IMR-90 (cell line): Measurements from ENCODE around the gene HACD4. TPM values are rescaled to one million over a fixed set of nuclear protein-coding genes. Genes with fewer than 3 reads are reported as not detected.

Experiments used
- ATAC-seq: fragments of 200-7000 bp; cut with Tn5 transposase; 2 replicates; pipeline ENCODE4 v1.9.1; 2020; ENCODE audit warnings: low read depth, mild to moderate bottlenecking, moderate library complexity
- BruUV-seq: library from RNA; stranded (reverse); fragments of 400-500 nt; replicated peaks from 2 replicates; lab custom pipeline; 2021; lab: Mats Ljungman, UMichigan
- CTCF ChIA-PET: fragments of 300-600 bp; formaldehyde crosslinking; extraction: SDS; loops from one replicate; lab custom pipeline; 2021; ENCODE audit warnings: antibody characterized with exemption; lab: Yijun Ruan, JAX
- POLR2A ChIA-PET: fragments of 300-600 bp; sonication (Branson Sonifier 250); formaldehyde crosslinking; loops from one replicate; lab custom pipeline; 2022; ENCODE audit warnings: antibody characterized with exemption; ENCODE audit not compliant: unreplicated experiment; lab: Charles Lee
- DNase-seq: peaks from one replicate; pipeline ENCODE4 v3.0.0; 2013
- H2AFZ ChIP-seq: replicated peaks from 2 replicates; pipeline ENCODE3; 2013; ENCODE audit warnings: low read length, mild to moderate bottlenecking; ENCODE audit not compliant: poor library complexity
- H2AK5ac ChIP-seq: 2 replicates; pipeline ENCODE4 v1.6.1; 2013; ENCODE audit warnings: low read depth, low read length, inconsistent platforms
- H2AK9ac ChIP-seq: replicated peaks from 2 replicates; pipeline ENCODE3; 2013; ENCODE audit warnings: mild to moderate bottlenecking, low read depth, low read length, moderate library complexity; ENCODE audit not compliant: poor library complexity
- H2BK120ac ChIP-seq: 2 replicates; pipeline ENCODE4 v1.6.1; 2013; ENCODE audit warnings: low read depth, low read length, inconsistent platforms
- H2BK15ac ChIP-seq: 3 replicates; pipeline ENCODE4 v1.6.1; 2013; ENCODE audit warnings: low read depth, low read length, inconsistent platforms
- H2BK20ac ChIP-seq: 2 replicates; pipeline ENCODE4 v1.6.1; 2013; ENCODE audit warnings: low read depth, mild to moderate bottlenecking, inconsistent platforms, low read length, moderate library complexity
- H2BK5ac ChIP-seq: 2 replicates; pipeline ENCODE4 v1.6.1; 2013; ENCODE audit warnings: mild to moderate bottlenecking, low read depth, low read length, inconsistent platforms; ENCODE audit not compliant: poor library complexity, severe bottlenecking
- H3K14ac ChIP-seq: replicated peaks from 2 replicates; pipeline ENCODE4 v1.6.1; 2013; ENCODE audit warnings: low read depth, low read length, inconsistent platforms
- H3K18ac ChIP-seq: 2 replicates; pipeline ENCODE4 v1.6.1; 2013; ENCODE audit warnings: low read depth, low read length, control low read depth
- H3K23ac ChIP-seq: 2 replicates; pipeline ENCODE4 v1.6.1; 2013; ENCODE audit warnings: low read depth, low read length, inconsistent platforms
- H3K27ac ChIP-seq: 2 replicates; pipeline ENCODE4 v1.5.1; 2013; ENCODE audit warnings: mild to moderate bottlenecking, control low read depth, low read length; ENCODE audit not compliant: insufficient read depth
- H3K27me3 ChIP-seq: 2 replicates; pipeline ENCODE4 v1.6.1; 2013; ENCODE audit warnings: low read length; ENCODE audit not compliant: control insufficient read depth, insufficient read depth
- H3K36me3 ChIP-seq: 2 replicates; pipeline ENCODE4 v1.6.1; 2013; ENCODE audit warnings: low read length, mixed read lengths; ENCODE audit not compliant: control insufficient read depth, insufficient read depth
- H3K4ac ChIP-seq: 2 replicates; pipeline ENCODE4 v1.6.1; 2013; ENCODE audit warnings: low read depth, low read length, inconsistent platforms
- H3K4me1 ChIP-seq: 2 replicates; pipeline ENCODE4 v1.6.1; 2013; ENCODE audit warnings: low read length, mixed read lengths; ENCODE audit not compliant: control insufficient read depth, insufficient read depth
- H3K4me2 ChIP-seq: 2 replicates; pipeline ENCODE4 v1.6.1; 2013; ENCODE audit warnings: low read depth, mild to moderate bottlenecking, control low read depth, low read length, moderate library complexity
- H3K4me3 ChIP-seq: 2 replicates; pipeline ENCODE4 v1.5.1; 2013; ENCODE audit warnings: low read depth, mild to moderate bottlenecking, control low read depth, low read length, moderate library complexity; ENCODE audit not compliant: insufficient read depth
- H3K56ac ChIP-seq: 2 replicates; pipeline ENCODE4 v1.6.1; 2013; ENCODE audit warnings: low read length, inconsistent platforms; ENCODE audit not compliant: insufficient read depth; ENCODE audit errors: extremely low read depth
- H3K79me1 ChIP-seq, 2 experiments: 2 replicates each; pipeline ENCODE4 v1.6.1; 2013; ENCODE audit warnings: low read length in 2 of 2, inconsistent platforms in 1 of 2, low read depth in 1 of 2
- H3K9ac ChIP-seq: 2 replicates; pipeline ENCODE4 v1.6.1; 2013; ENCODE audit warnings: low read depth, low read length, control low read depth
- H3K9me1 ChIP-seq: 2 replicates; pipeline ENCODE4 v1.6.1; 2013; ENCODE audit warnings: low read length, inconsistent platforms; ENCODE audit not compliant: insufficient read depth
- H3K9me3 ChIP-seq: 2 replicates; pipeline ENCODE4 v1.6.1; 2013; ENCODE audit warnings: low read length; ENCODE audit not compliant: control insufficient read depth, insufficient read depth
- H4K20me1 ChIP-seq: 2 replicates; pipeline ENCODE4 v1.6.1; 2013; ENCODE audit warnings: low read length, inconsistent platforms; ENCODE audit not compliant: insufficient read depth
- H4K5ac ChIP-seq: 2 replicates; pipeline ENCODE4 v1.6.1; 2013; ENCODE audit warnings: mild to moderate bottlenecking, low read depth, low read length, control low read depth
- H4K8ac ChIP-seq, 2 experiments: 2 replicates each; pipeline ENCODE4 v1.6.1; 2013; ENCODE audit warnings: low read depth in 2 of 2, low read length in 2 of 2, control low read depth in 1 of 2, inconsistent platforms in 1 of 2
- H4K91ac ChIP-seq: 2 replicates; pipeline ENCODE4 v1.6.1; 2013; ENCODE audit warnings: low read depth, low read length, inconsistent platforms; ENCODE audit not compliant: insufficient read depth
- BHLHE40 ChIP-seq: fragments of 150-350 bp; IDR thresholded peaks from 2 replicates; pipeline ENCODE4 v1.6.1; 2016; ENCODE audit warnings: mild to moderate bottlenecking, low read depth, low read length
- CEBPB ChIP-seq: IDR thresholded peaks from 2 replicates; pipeline ENCODE4 v1.6.1; 2012; ENCODE audit warnings: low read depth, low read length, improper control_type of control experiment
- CHD1 ChIP-seq: IDR thresholded peaks from 2 replicates; pipeline ENCODE4 v1.6.1; 2012; ENCODE audit warnings: low read depth, low read length, improper control_type of control experiment
- FOS ChIP-seq: fragments of 150-350 bp; IDR thresholded peaks from 2 replicates; pipeline ENCODE4 v1.6.1; 2016; ENCODE audit warnings: low read depth, low read length
- MAFK ChIP-seq: IDR thresholded peaks from 2 replicates; pipeline ENCODE4 v1.6.1; 2012; ENCODE audit warnings: low read depth, low read length, improper control_type of control experiment
- MAZ ChIP-seq: IDR thresholded peaks from 2 replicates; pipeline ENCODE4 v1.6.1; 2012; ENCODE audit warnings: low read depth, mild to moderate bottlenecking, low read length, improper control_type of control experiment, moderate library complexity, borderline replicate concordance
- MXI1 ChIP-seq: IDR thresholded peaks from 2 replicates; pipeline ENCODE4 v1.6.1; 2012; ENCODE audit warnings: low read depth, mild to moderate bottlenecking, low read length, moderate library complexity, borderline replicate concordance
- NFE2L2 ChIP-seq: fragments of 150-350 bp; IDR thresholded peaks from 2 replicates; pipeline ENCODE4 v1.6.1; 2016; ENCODE audit warnings: low read depth, mild to moderate bottlenecking, low read length
- POLR2A ChIP-seq: IDR thresholded peaks from 2 replicates; pipeline ENCODE4 v1.6.1; 2012; ENCODE audit warnings: mild to moderate bottlenecking, low read depth, low read length
- RAD21 ChIP-seq: IDR thresholded peaks from 2 replicates; pipeline ENCODE4 v1.6.1; 2012; ENCODE audit warnings: low read length, improper control_type of control experiment
- RCOR1 ChIP-seq: IDR thresholded peaks from 2 replicates; pipeline ENCODE4 v1.6.1; 2012; ENCODE audit warnings: mild to moderate bottlenecking, low read length, improper control_type of control experiment; ENCODE audit not compliant: insufficient replicate concordance
- RFX5 ChIP-seq: IDR thresholded peaks from 2 replicates; pipeline ENCODE4 v1.8.0; 2012; ENCODE audit warnings: low read depth, mild to moderate bottlenecking, low read length, moderate library complexity
- SMC3 ChIP-seq: fragments of 150-350 bp; IDR thresholded peaks from 2 replicates; pipeline ENCODE4 v1.6.1; 2016; ENCODE audit warnings: low read depth, mild to moderate bottlenecking, antibody characterized with exemption, low read length, moderate library complexity
- WGBS, 2 experiments: methylation state at CpG; one replicate each; pipeline versions ENCODE4 v1.1.5 to v1.1.7; 2013; ENCODE audit warnings: missing lambda C conversion rate in 2 of 2; ENCODE audit not compliant: insufficient read length in 1 of 2; ENCODE audit errors: extremely low coverage in 2 of 2; 5-methylcytosine and 5-hydroxymethylcytosine counted together
- dilution Hi-C: fragments of 300-500 bp; cut with HindIII; formaldehyde crosslinking; loops from one replicate; pipeline ENCODE4 v1.14.3; 2018; ENCODE audit warnings: low sequenced_read_pairs; ENCODE audit not compliant: unreplicated experiment
- in situ Hi-C: fragments of 300-500 bp; cut with MboI; formaldehyde crosslinking; loops from 3 replicates; pipeline ENCODE4 v1.14.3; 2019; ENCODE audit warnings: low sequenced_read_pairs, inconsistent platforms, mixed read lengths
- intact Hi-C: fragments of 100-400 bp; cut with micrococcal nuclease; formaldehyde crosslinking; loops from 2 replicates; pipeline ENCODE4 v1.10.0; 2022
- polyA plus RNA-seq, 3 experiments: library from polyadenylated mRNA; depleted of rRNA; stranded (reverse); fragments of >200 nt; gene quantifications; 2 replicates each; pipeline ENCODE4 v1.2.3, GENCODE V29; 2012; ENCODE audit warnings: low replicate concordance in 1 of 3
- total RNA-seq: library from RNA; depleted of rRNA; stranded (reverse); fragments of >200 nt; gene quantifications from 2 replicates; pipeline ENCODE4 v1.2.3, GENCODE V29; 2012
- TF ChIP-seq, protein P1 (sequence below): conservative IDR thresholded peaks from 2 replicates; pipeline ENCODE4 v1.5.1; 2012; ENCODE audit warnings: mild to moderate bottlenecking, low read depth, low read length, improper control_type of control experiment
- TF ChIP-seq, protein P2 (sequence below): fragments of 150-350 bp; IDR thresholded peaks from 2 replicates; pipeline ENCODE4 v1.6.1; 2017; ENCODE audit warnings: mild to moderate bottlenecking, antibody characterized with exemption, low read length, low read depth
- TF ChIP-seq, protein P3 (sequence below): fragments of 150-350 bp; IDR thresholded peaks from 2 replicates; pipeline ENCODE4 v1.6.1; 2016; ENCODE audit warnings: low read depth, mild to moderate bottlenecking, low read length, moderate library complexity, borderline replicate concordance

HACD4 gene
- total and polyA plus RNA-seq, 2 of the 4 experiments (the other 2 are of a cell fraction): 1.9 to 2.2 TPM

- no peaks in the 10 kb centered on the region for H4K20me1 ChIP-seq
- dilution Hi-C loops: no loop called here
- in situ Hi-C loops: no loop called here
Observed at GRCh38 chr9:21047281-21047691, 15.8 kb upstream of the HACD4 start.

More at GRCh38 chr9:21047281-21047691, 15.8 kb upstream of the HACD4 start:
- H3K27ac ChIP-seq: no peak overlapping the region
- H3K4ac ChIP-seq: no peak overlapping the region
- H2AK5ac ChIP-seq: no peak overlapping the region
- no peak overlapping the region for H2BK20ac ChIP-seq
- H2BK5ac ChIP-seq: no peak overlapping the region
- no peak overlapping the region for H3K14ac ChIP-seq
- no peak overlapping the region for H3K23ac ChIP-seq
- DNase-seq (no peak), ATAC-seq (no peak)
- no peak for TF ChIP-seq FOS
- TF ChIP-seq CEBPB: no peak
- no peak for TF ChIP-seq POLR2A
- no peak for TF ChIP-seq CHD1
- no peak for TF ChIP-seq MXI1
- TF ChIP-seq BHLHE40: no peak
- TF ChIP-seq SMC3: no peak
- TF ChIP-seq RFX5: no peak
- TF ChIP-seq, protein P1, sequence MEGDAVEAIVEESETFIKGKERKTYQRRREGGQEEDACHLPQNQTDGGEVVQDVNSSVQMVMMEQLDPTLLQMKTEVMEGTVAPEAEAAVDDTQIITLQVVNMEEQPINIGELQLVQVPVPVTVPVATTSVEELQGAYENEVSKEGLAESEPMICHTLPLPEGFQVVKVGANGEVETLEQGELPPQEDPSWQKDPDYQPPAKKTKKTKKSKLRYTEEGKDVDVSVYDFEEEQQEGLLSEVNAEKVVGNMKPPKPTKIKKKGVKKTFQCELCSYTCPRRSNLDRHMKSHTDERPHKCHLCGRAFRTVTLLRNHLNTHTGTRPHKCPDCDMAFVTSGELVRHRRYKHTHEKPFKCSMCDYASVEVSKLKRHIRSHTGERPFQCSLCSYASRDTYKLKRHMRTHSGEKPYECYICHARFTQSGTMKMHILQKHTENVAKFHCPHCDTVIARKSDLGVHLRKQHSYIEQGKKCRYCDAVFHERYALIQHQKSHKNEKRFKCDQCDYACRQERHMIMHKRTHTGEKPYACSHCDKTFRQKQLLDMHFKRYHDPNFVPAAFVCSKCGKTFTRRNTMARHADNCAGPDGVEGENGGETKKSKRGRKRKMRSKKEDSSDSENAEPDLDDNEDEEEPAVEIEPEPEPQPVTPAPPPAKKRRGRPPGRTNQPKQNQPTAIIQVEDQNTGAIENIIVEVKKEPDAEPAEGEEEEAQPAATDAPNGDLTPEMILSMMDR: no peak
- no peak for TF ChIP-seq RCOR1
- TF ChIP-seq MAFK: no peak
- TF ChIP-seq, protein P2, sequence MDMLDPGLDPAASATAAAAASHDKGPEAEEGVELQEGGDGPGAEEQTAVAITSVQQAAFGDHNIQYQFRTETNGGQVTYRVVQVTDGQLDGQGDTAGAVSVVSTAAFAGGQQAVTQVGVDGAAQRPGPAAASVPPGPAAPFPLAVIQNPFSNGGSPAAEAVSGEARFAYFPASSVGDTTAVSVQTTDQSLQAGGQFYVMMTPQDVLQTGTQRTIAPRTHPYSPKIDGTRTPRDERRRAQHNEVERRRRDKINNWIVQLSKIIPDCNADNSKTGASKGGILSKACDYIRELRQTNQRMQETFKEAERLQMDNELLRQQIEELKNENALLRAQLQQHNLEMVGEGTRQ: no peak
- TF ChIP-seq, protein P3, sequence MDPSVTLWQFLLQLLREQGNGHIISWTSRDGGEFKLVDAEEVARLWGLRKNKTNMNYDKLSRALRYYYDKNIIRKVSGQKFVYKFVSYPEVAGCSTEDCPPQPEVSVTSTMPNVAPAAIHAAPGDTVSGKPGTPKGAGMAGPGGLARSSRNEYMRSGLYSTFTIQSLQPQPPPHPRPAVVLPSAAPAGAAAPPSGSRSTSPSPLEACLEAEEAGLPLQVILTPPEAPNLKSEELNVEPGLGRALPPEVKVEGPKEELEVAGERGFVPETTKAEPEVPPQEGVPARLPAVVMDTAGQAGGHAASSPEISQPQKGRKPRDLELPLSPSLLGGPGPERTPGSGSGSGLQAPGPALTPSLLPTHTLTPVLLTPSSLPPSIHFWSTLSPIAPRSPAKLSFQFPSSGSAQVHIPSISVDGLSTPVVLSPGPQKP: no peak
- no peak for TF ChIP-seq NFE2L2
- no peak for TF ChIP-seq RAD21
- TF ChIP-seq MAZ: no peak
- H3K36me3 ChIP-seq: no peaks in the 10 kb centered on the region
- no peak overlapping the region for H3K18ac ChIP-seq
- H3K4me2 ChIP-seq: no peak overlapping the region
- no peak overlapping the region for H4K8ac ChIP-seq
- no peak overlapping the region for H2AFZ ChIP-seq
- no TSS peak for BruUV-seq
- no peak overlapping the region for H4K91ac ChIP-seq
- 40% methylated on average over 1 of the region's 2 CpGs; no CpG with 5 or more reads in 1 of the 2 experiments for WGBS, 2 experiments
- ChIA-PET CTCF (interaction anchor here (1.6 kb wide), 1 partner anchor 63 kb away, joined by 4 read pairs; no protein-coding TSS in a partner anchor), POLR2A (no interaction called here)
- H2BK120ac ChIP-seq: no peak overlapping the region
- H3K4me3 ChIP-seq: no peak overlapping the region
- H3K56ac ChIP-seq: no peak overlapping the region
- peaks cover 2% of the 10 kb centered on the region for H3K27me3 ChIP-seq
- intact Hi-C loops: no loop called here
- no peak overlapping the region for H2BK15ac ChIP-seq
- no peak overlapping the region for H3K9ac ChIP-seq
- no peaks in the 10 kb centered on the region for H3K9me1 ChIP-seq
- no peak overlapping the region for H4K5ac ChIP-seq
- H3K4me1 ChIP-seq: no peaks in the 10 kb centered on the region
- no peaks in the 10 kb centered on the region for H3K79me1 ChIP-seq
- no peak overlapping the region for H2AK9ac ChIP-seq
- H3K9me3 ChIP-seq: no peaks in the 10 kb centered on the region
